Sigmoid colon (tissue), 7 donors: Measurements from ENCODE around the gene PLA2G12A. TPM values are rescaled to one million over a fixed set of nuclear protein-coding genes. Genes with fewer than 3 reads are reported as not detected.

ENCODE experiments used
- DNase-seq: peaks from one replicate; pipeline ENCODE4 v3.0.0-alpha.2; 2019
- H3K27ac ChIP-seq, 4 donors: fragments of 200-600 bp; sonication (generic); one replicate each; pipeline ENCODE4 v1.5.1; 2016 to 2019; ENCODE audit warnings: mild to moderate bottlenecking in 1 of 4
- H3K27me3 ChIP-seq, 3 donors: fragments of 200-600 bp; sonication (generic); one replicate each; pipeline ENCODE4 v1.5.1; 2019; ENCODE audit warnings: mild to moderate bottlenecking in 1 of 3
- H3K36me3 ChIP-seq, 4 donors: fragments of 200-600 bp; sonication (generic); one replicate each; pipeline ENCODE4 v1.5.1; 2016 to 2019
- H3K4me1 ChIP-seq, 4 donors: fragments of 200-600 bp; sonication (generic); one replicate each; pipeline ENCODE4 v1.5.1; 2017 to 2019
- H3K4me3 ChIP-seq, 4 donors: fragments of 200-600 bp; sonication (generic); one replicate each; pipeline ENCODE4 v1.5.1; 2017 to 2019; ENCODE audit warnings: mild to moderate bottlenecking in 2 of 4, moderate library complexity in 1 of 4
- H3K9me3 ChIP-seq, 4 donors: fragments of 200-600 bp in 3 of 4; sonication (generic) in 3 of 4; one replicate each; pipeline versions ENCODE4 v1.5.1 to v1.6.1; 2013 to 2019
- EP300 ChIP-seq, 4 donors: sonication (generic); formaldehyde crosslinking; IDR thresholded peaks; one replicate each; pipeline ENCODE4 v1.6.1; 2017; ENCODE audit warnings: antibody characterized with exemption in 4 of 4
- POLR2A ChIP-seq, 2 donors: fragments of 450-650 bp; IDR thresholded peaks; one replicate each; pipeline ENCODE4 v1.6.1; 2016; ENCODE audit warnings: antibody characterized with exemption in 2 of 2, mild to moderate bottlenecking in 2 of 2, moderate library complexity in 2 of 2
- POLR2AphosphoS5 ChIP-seq, 4 donors: sonication (generic); formaldehyde crosslinking; IDR thresholded peaks; one replicate each; pipeline ENCODE4 v1.6.1; 2017; ENCODE audit warnings: antibody characterized with exemption in 4 of 4
- WGBS, 2 donors: extraction: QIAGEN DNeasy Blood & Tissue Kit; methylation state at CpG; one replicate each; pipeline ENCODE4 v1.1.7; 2013; 5-methylcytosine and 5-hydroxymethylcytosine counted together
- intact Hi-C: fragments of 100-400 bp; cut with DNase I; formaldehyde crosslinking; loops from one replicate; pipeline ENCODE4 v1.15.1; 2023
- polyA plus RNA-seq, 3 donors: library from polyadenylated mRNA; stranded (reverse); fragments of 200-250 nt; gene quantifications; one replicate each; pipeline ENCODE4 v1.2.3, GENCODE V29; 2013
- total RNA-seq, 4 donors: library from RNA; depleted of rRNA; stranded (reverse); fragments of >200 nt; gene quantifications; one replicate each; pipeline ENCODE4 v1.1.0, GENCODE V29; 2016
- TF ChIP-seq, protein P1 (sequence below), 4 experiments: fragments of 450-650 bp in 3 of 4; fragments of 200-600 bp in 1 of 4; IDR thresholded peaks; one replicate each; pipeline ENCODE4 v1.5.1; 2016 to 2019; ENCODE audit warnings: antibody characterized with exemption in 4 of 4, mild to moderate bottlenecking in 3 of 4, moderate library complexity in 2 of 4
- donor health status: healthy with polysubstance abuse.
- donor health status: Bipolar disorder and iron deficiency.
- donor health status: healthy.

PLA2G12A gene
- total RNA-seq = 10 to 100 TPM; 18.0 to 27.7 (median 23.0) TPM
- 10 to 100 TPM in 1 of 3 donors, 1 to 10 TPM in 2; 6.6 to 94.8 (median 9.3) TPM for polyA plus RNA-seq

DNA sequence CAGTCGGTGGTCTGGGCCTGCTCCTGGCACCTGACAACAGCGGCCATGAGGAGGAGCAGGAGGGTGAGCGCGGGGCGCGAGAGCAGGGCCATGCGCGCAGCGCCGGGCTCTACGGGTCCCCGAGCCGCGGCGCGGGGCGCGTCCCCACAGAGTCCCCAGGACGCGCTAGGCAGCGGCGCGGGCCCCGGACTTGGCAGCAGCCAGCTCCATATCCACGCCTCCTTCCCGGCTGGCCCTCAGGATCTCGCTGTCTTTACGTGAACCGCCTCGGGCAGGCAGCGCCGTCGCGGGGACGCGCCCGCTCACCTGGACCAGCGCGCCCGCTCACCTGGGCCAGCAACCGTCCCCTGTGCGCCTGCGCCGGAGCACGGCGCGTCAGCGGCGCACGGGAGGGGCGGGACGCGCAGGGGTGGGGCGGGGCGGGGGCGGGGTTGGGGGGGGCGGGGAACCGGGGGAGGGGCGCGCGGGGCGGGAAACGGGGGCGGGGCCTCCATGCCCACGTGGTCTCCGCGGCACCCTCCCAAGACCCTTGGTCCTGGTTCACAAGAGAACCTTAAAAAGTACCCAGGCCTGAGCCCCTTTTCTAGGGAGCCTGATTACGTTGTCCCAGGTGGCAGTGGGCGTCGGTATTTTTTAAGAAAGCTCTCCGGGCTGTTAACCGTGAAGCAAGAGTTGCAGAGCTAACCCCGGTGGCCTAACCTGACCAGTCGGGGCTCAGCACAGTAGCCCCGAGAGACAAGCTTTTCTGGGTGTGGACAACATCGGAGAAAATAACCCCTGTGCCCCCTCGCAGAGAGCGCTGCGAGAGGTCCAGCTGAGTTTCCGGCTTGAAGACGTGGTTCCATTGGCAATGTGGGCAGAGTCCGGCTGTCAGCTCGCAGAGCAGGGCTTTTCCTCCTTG is at the start of gene PLA2G12A:
Gene PLA2G12A, minus strand, starts transcription at position 353 of the 901 bp plus-strand sequence. Its CDS starts 261 bp downstream, at position 92.
- Histone ChIP-seq H3K4me3 (peak within 1 kb of the TSS; percentile 57 to 96 (median 70)), H3K27ac (peak within 1 kb of the TSS; percentile 74 to 81 (median 78)), H3K27me3 (no peaks in the 10 kb centered on the region), H3K4me1 (peaks cover 0 to 17% (median 10%) of the 10 kb centered on the region in 4 donors), H3K9me3 (no peaks in the 10 kb centered on the region), H3K36me3 (no peaks in the 10 kb centered on the region)
- intact Hi-C loops = loop anchor here (1.0 to 5.0 kb wide), 3 partner anchors 27 to 298 kb away; partner anchors contain the start of genes CASP6, GAR1 and SEC24B
- WGBS, 2 donors = 1% methylated on average over 82 of the region's 83 CpGs
- TF ChIP-seq POLR2AphosphoS5 (IDR thresholded peaks at IDR 0.05) = peak; percentile 56 to 71 (median 65)
- TF ChIP-seq POLR2A (IDR thresholded peaks at IDR 0.05) = no peak
- peak; percentile 82 for DNase-seq

GRCh38 chr4:109764789-109765402 is 35.0 kb upstream of the PLA2G12A start:
- Histone ChIP-seq H3K27me3 (no peaks in the 10 kb centered on the region), H3K27ac (no peak overlapping the region), H3K36me3 (no peaks in the 10 kb centered on the region), H3K9me3 (no peaks in the 10 kb centered on the region), H3K4me3 (no peak overlapping the region), H3K4me1 (no peaks in the 10 kb centered on the region)
- TF ChIP-seq EP300 (IDR thresholded peaks at IDR 0.05) (no peak), POLR2AphosphoS5 (IDR thresholded peaks at IDR 0.05) (no peak), POLR2A (IDR thresholded peaks at IDR 0.05) (no peak)
- intact Hi-C loops = no loop called here
- WGBS, 2 donors = 25 to 73% methylated on average over 5 of the region's 5 CpGs
- no peak for DNase-seq

GRCh38 chr4:109764376-109764775 is 34.5 kb upstream of the PLA2G12A start:
- intact Hi-C loops = no loop called here
- H3K27ac ChIP-seq = no peak overlapping the region
- H3K27me3 ChIP-seq = no peaks in the 10 kb centered on the region
- WGBS, 2 donors = 43 to 71% methylated on average over 2 of the region's 2 CpGs
- TF ChIP-seq POLR2A (IDR thresholded peaks at IDR 0.05) (no peak), POLR2AphosphoS5 (IDR thresholded peaks at IDR 0.05) (no peak)
- no peaks in the 10 kb centered on the region for H3K4me1 ChIP-seq
- H3K36me3 ChIP-seq = no peaks in the 10 kb centered on the region
- H3K9me3 ChIP-seq = no peaks in the 10 kb centered on the region
- DNase-seq = no peak
- no peak overlapping the region for H3K4me3 ChIP-seq

GRCh38 chr4:109760682-109761081 is 30.8 kb upstream of the PLA2G12A start:
- intact Hi-C loops = no loop called here
- H3K4me1 ChIP-seq = no peaks in the 10 kb centered on the region
- TF ChIP-seq POLR2A (IDR thresholded peaks at IDR 0.05) = no peak
- TF ChIP-seq POLR2AphosphoS5 (IDR thresholded peaks at IDR 0.05) = no peak
- TF ChIP-seq, protein P1, sequence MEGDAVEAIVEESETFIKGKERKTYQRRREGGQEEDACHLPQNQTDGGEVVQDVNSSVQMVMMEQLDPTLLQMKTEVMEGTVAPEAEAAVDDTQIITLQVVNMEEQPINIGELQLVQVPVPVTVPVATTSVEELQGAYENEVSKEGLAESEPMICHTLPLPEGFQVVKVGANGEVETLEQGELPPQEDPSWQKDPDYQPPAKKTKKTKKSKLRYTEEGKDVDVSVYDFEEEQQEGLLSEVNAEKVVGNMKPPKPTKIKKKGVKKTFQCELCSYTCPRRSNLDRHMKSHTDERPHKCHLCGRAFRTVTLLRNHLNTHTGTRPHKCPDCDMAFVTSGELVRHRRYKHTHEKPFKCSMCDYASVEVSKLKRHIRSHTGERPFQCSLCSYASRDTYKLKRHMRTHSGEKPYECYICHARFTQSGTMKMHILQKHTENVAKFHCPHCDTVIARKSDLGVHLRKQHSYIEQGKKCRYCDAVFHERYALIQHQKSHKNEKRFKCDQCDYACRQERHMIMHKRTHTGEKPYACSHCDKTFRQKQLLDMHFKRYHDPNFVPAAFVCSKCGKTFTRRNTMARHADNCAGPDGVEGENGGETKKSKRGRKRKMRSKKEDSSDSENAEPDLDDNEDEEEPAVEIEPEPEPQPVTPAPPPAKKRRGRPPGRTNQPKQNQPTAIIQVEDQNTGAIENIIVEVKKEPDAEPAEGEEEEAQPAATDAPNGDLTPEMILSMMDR (IDR thresholded peaks at IDR 0.05) = no peak
- no peak for TF ChIP-seq EP300 (IDR thresholded peaks at IDR 0.05)
- no peak for DNase-seq
- H3K9me3 ChIP-seq = no peaks in the 10 kb centered on the region
- WGBS, 2 donors = 68% methylated on average over 2 of the region's 2 CpGs
- no peak overlapping the region for H3K4me3 ChIP-seq
- no peaks in the 10 kb centered on the region for H3K27me3 ChIP-seq
- H3K36me3 ChIP-seq = no peaks in the 10 kb centered on the region
- H3K27ac ChIP-seq = no peak overlapping the region

- intact Hi-C loops = no loop called here
- no peaks in the 10 kb centered on the region for H3K9me3 ChIP-seq
- 84 to 87% methylated on average over 3 of the region's 3 CpGs for WGBS, 2 donors
Measured at GRCh38 chr4:109755656-109756055, 25.8 kb upstream of the PLA2G12A start.

More at GRCh38 chr4:109755656-109756055, 25.8 kb upstream of the PLA2G12A start:
- Histone ChIP-seq H3K27ac (no peak overlapping the region), H3K36me3 (no peaks in the 10 kb centered on the region), H3K4me3 (no peak overlapping the region), H3K4me1 (no peaks in the 10 kb centered on the region), H3K27me3 (no peaks in the 10 kb centered on the region)
- TF ChIP-seq, protein P1 (IDR thresholded peaks at IDR 0.05) = no peak
- TF ChIP-seq POLR2A (IDR thresholded peaks at IDR 0.05) = no peak
- no peak for TF ChIP-seq POLR2AphosphoS5 (IDR thresholded peaks at IDR 0.05)
- no peak for TF ChIP-seq EP300 (IDR thresholded peaks at IDR 0.05)
- no peak for DNase-seq
